Activated CD4-positive, alpha-beta memory T cell treated with anti-CD3 and anti-CD28 coated beads, Interleukin-2, amount 10 ng/mL, durations not matched to agents 7 days and 5 days (primary cell): ENCODE results near the gene INPPL1. TPM values are rescaled to one million over a fixed set of nuclear protein-coding genes. Genes with fewer than 3 reads are reported as not detected.
A peak's percentile ranks its signal among the peaks of the same experiment; 100 is the strongest.

Source experiments
- CTCF ChIA-PET: fragments of 350-600 bp; sonication (Branson Sonifier 250); formaldehyde crosslinking; loops from one replicate; lab custom pipeline; 2021; ENCODE audit warnings: antibody characterized with exemption, inconsistent platforms; lab: Charles Lee
- POLR2A ChIA-PET: fragments of 350-600 bp; sonication (Branson Sonifier 250); formaldehyde crosslinking; loops from one replicate; lab custom pipeline; 2021; ENCODE audit warnings: antibody characterized with exemption; lab: Charles Lee
- DNase-seq: peaks from one replicate; pipeline ENCODE4 v3.0.0-alpha.2; 2020
- H3K27ac Mint-ChIP-seq: one replicate; pipeline ENCODE4 v1.8.0; 2021; ENCODE audit warnings: mild to moderate bottlenecking, mixed read lengths
- H3K27me3 Mint-ChIP-seq: one replicate; pipeline ENCODE4 v1.8.0; 2021; ENCODE audit warnings: mixed read lengths
- H3K36me3 Mint-ChIP-seq: one replicate; pipeline ENCODE4 v1.8.0; 2021; ENCODE audit warnings: low read depth, mixed read lengths
- H3K4me1 Mint-ChIP-seq: one replicate; pipeline ENCODE4 v1.8.0; 2021; ENCODE audit warnings: mixed read lengths
- H3K4me3 Mint-ChIP-seq: one replicate; pipeline ENCODE4 v1.8.0; 2021; ENCODE audit warnings: mild to moderate bottlenecking, mixed read lengths
- H3K9me3 Mint-ChIP-seq: one replicate; pipeline ENCODE4 v1.8.0; 2021; ENCODE audit warnings: mixed read lengths
- total RNA-seq, 2 experiments: library from RNA; stranded (reverse); gene quantifications; one replicate each; pipeline ENCODE4 v1.2.3, GENCODE V29; 2021

The INPPL1 gene
- total RNA-seq, 2 experiments from 2014 or later, result 138 to 153 TPM

DNA sequence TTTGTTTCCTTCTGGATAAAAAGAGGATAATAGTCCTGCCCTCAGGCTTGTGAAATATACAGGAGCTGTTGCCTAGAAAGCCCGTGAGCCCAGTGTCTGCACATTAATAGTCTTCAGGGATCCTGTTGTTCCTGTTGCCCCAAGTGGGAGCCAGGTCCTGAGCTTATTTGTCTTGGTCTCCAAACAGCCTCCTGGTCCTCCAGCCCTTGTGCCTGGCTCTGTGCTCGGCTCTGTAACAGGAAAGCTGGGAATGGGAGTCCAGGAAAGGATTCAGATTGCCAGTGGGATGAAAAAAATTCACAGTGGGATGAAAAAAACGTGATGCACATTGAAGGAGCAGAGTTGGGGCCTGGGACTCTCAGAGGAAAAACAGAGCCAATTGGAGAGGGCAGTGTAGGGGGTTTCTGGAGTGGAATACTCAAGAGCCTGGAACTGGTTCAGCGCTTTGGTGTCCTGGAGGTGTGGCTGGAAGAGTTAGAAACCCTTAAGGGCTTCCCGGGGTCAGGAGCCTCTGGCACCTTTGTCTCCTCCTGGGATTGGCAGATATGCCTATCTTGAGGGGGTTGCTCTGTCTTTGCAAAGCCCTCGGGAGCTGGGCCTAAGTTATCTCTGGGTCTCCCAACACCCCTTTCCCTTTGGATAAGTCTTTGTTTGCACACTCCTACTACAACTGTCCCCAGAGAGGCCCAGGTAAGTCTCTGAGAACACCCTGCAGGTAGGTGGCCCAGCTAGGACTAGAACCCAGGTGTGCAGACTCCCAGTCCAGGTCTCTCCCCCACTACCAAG lies 2.3 kb upstream of the INPPL1 start:
- peak overlapping the region; percentile 82 for H3K27ac Mint-ChIP-seq
- no peak for DNase-seq
- peak overlapping the region; percentile 87 for H3K4me3 Mint-ChIP-seq
- H3K36me3 Mint-ChIP-seq, result peaks cover 5% of the 10 kb centered on the region
- peaks cover 39% of the 10 kb centered on the region for H3K4me1 Mint-ChIP-seq
- peaks cover 11% of the 10 kb centered on the region for H3K27me3 Mint-ChIP-seq
- H3K9me3 Mint-ChIP-seq, result no peaks in the 10 kb centered on the region
- ChIA-PET CTCF (interaction anchor here (0.9 to 2.4 kb wide), 10 partner anchors 14 to 208 kb away, joined by 3 to 13 read pairs (median 6); partner anchors contain the start of gene ANAPC15), POLR2A (interaction anchor here (1.0 to 2.6 kb wide), 5 partner anchors 14 to 294 kb away, joined by 3 to 18 read pairs (median 8); partner anchors contain the start of genes ANAPC15, RNF121 and XNDC1N)

DNA sequence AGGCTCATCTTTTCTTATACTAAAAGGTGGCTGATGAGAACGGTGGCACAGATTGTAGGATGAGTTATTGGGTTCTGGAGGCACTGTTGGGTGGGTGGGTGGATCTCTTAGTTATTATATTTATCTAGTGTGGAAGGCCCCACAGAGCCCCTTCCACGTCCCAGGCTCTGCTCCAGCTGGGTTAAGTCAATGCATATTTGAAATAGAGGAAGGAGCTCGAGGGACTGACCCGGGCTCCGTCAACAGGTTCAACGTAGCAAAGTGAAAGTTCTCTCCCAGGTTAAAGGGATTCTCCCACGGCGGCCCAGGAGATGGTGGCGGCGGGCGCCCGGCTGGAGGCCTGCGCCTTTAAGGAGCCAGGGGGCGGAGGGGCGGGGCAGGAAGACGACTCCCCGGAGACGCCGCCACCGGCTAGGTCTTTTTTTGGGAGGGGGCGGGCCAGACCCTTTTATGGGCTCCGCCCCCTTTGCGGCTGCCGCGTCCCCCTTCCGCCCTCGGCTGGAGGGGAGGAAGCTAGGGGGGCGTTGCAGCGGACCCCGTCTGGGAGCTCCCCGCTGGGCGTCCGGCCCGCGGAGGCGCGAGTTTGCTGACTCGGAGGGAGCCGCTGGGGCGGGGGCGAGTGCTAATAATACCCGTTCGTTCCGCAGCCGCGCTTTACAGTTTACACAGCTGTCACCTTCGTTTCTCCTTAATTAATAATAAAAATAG lies 1.5 kb upstream of the INPPL1 start:
- POLR2A ChIA-PET, result interaction anchor here (0.7 to 2.6 kb wide), 10 partner anchors 12 to 1160 kb away, joined by 3 to 18 read pairs (median 6); partner anchors contain the start of genes ANAPC15, RNF121 and XNDC1N
- Mint-ChIP-seq H3K4me3 (peak overlapping the region; percentile 87), H3K9me3 (no peaks in the 10 kb centered on the region), H3K4me1 (peaks cover 34% of the 10 kb centered on the region), H3K27me3 (peaks cover 7% of the 10 kb centered on the region), H3K27ac (peak overlapping the region; percentile 82), H3K36me3 (peaks cover 5% of the 10 kb centered on the region)
- CTCF ChIA-PET, result interaction anchor here (0.6 to 2.4 kb wide), 16 partner anchors 14 to 295 kb away, joined by 3 to 13 read pairs (median 5); partner anchors contain the start of genes ANAPC15, RNF121 and XNDC1N
- DNase-seq, result peak; percentile 96

DNA sequence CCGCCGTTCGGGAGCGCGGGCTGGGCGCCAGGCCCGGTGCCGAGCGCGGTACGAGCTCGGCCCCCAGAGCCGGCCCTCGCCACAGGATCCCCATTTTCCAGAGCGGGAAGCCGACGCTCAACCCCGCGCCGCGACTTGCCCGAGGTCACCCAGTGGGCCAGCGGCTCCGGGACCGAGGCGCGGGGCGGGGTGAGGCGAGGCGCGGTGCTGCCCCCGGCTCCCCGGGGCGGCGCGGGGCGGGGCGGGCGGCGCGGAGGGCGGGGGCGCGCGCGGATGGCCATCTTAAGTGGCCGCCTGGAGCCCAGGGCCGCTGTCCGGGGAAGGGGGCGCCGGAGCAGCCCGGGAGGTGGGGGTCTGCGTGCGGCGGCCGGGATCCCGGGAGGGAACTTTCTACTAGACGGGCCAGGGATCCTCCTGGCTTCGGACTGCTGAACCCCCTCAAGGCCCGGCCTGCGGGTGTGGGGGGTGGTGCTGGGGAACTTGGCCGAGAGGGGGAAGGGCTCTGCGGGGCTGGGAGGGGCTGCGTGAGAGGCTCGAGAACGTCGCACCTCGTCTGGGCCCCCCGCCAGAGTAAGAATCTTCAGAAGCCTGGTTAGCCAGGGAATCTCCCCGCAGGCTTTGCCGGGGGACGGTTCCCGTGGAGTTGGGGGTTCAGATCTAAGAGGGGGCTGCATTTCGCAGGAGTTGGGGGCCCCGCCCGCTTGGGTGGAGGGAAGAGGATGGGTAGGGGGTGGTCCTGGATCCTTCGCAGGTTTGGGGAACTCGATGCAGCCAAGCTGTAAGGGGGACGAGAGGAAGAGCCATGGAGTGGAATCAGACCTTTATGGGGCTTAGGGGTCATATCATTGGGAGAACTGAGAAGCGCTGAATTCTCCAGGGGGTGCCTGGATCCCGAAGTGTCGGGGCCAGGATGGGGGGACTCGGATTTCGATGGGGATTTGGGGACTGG lies 678 bp upstream of the INPPL1 start:
- H3K4me3 Mint-ChIP-seq, result peak overlapping the region; percentile 98
- peaks cover 1% of the 10 kb centered on the region for H3K27me3 Mint-ChIP-seq
- peak; percentile 75 for DNase-seq
- ChIA-PET POLR2A (interaction anchor here (0.7 to 2.6 kb wide), 16 partner anchors 12 to 1159 kb away, joined by 3 to 18 read pairs (median 4); partner anchors contain the start of genes ANAPC15, RNF121 and XNDC1N), CTCF (interaction anchor here (0.8 to 3.2 kb wide), 17 partner anchors 13 to 295 kb away, joined by 3 to 14 read pairs (median 6); partner anchors contain the start of genes ANAPC15, RNF121 and XNDC1N)
- H3K27ac Mint-ChIP-seq, result peak overlapping the region; percentile 92
- peaks cover 10% of the 10 kb centered on the region for H3K36me3 Mint-ChIP-seq
- H3K9me3 Mint-ChIP-seq, result no peaks in the 10 kb centered on the region
- peaks cover 26% of the 10 kb centered on the region for H3K4me1 Mint-ChIP-seq

DNA sequence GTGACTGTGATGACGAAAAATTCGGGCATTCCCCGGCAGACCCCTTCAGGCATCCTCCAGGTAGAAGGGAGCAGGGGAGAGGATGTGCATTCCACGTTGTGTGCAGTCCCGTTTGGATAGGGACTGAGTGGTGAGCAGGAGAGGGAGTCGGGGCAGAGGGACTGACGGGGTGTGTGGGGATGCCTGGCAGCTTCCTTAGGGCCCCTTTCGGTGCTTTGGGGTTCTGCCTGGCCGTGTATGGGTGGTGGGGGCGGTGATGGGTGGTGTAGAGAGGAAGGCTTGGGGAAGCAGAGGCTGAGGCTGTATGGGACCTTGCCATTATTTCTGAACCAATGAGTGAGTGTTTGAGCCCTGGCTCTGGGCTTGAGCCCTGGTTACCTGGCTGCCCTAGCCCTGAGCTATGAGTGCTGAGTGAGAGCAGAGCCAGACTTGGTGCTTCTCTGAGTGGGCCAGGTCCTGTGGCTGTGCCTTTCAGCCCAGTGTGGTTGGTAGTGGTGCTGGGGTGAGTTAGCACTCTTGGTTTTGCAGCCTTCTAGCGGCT lies 914 bp downstream of the INPPL1 start:
- H3K27me3 Mint-ChIP-seq, result no peaks in the 10 kb centered on the region
- POLR2A ChIA-PET, result interaction anchor here (1.0 to 2.6 kb wide), 13 partner anchors 10 to 208 kb away, joined by 3 to 9 read pairs (median 4); partner anchors contain the start of gene ANAPC15
- CTCF ChIA-PET, result interaction anchor here (0.6 to 3.2 kb wide), 4 partner anchors 12 to 206 kb away, joined by 3 to 14 read pairs (median 6); no protein-coding TSS in a partner anchor
- peaks cover 19% of the 10 kb centered on the region for H3K36me3 Mint-ChIP-seq
- H3K4me1 Mint-ChIP-seq, result peaks cover 25% of the 10 kb centered on the region
- H3K9me3 Mint-ChIP-seq, result no peaks in the 10 kb centered on the region
- H3K27ac Mint-ChIP-seq, result peak overlapping the region; percentile 82
- peak; percentile 45 for DNase-seq
- peak overlapping the region; percentile 79 for H3K4me3 Mint-ChIP-seq

DNA sequence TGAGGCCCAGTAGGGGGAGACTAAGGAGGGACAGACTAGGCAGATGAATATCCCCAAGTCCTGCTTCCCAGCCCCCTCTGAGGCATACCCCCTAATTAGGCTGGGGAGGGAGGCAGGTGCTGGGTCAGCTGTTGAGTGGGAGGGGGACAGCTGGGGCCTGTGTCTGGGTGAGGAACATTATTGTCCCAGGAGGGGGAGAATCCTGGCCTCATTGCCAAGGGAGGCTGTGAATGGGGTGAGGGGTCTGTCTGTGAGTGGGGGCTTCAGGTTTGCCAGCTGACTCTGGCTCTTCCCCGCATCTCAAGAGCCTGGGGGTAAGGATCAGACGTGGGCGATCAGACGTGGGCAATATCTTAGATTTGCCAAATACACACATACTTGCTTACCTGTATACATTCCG lies 2.1 kb downstream of the INPPL1 start:
- CTCF ChIA-PET, result interaction anchor here (3.2 kb wide), 1 partner anchor 11 kb away, joined by 14 read pairs; no protein-coding TSS in a partner anchor
- Mint-ChIP-seq H3K36me3 (peaks cover 26% of the 10 kb centered on the region), H3K4me1 (peaks cover 25% of the 10 kb centered on the region), H3K27ac (no peak overlapping the region), H3K27me3 (no peaks in the 10 kb centered on the region), H3K4me3 (no peak overlapping the region), H3K9me3 (no peaks in the 10 kb centered on the region)
- DNase-seq, result peak; percentile 11
- POLR2A ChIA-PET, result no interaction called here

DNA sequence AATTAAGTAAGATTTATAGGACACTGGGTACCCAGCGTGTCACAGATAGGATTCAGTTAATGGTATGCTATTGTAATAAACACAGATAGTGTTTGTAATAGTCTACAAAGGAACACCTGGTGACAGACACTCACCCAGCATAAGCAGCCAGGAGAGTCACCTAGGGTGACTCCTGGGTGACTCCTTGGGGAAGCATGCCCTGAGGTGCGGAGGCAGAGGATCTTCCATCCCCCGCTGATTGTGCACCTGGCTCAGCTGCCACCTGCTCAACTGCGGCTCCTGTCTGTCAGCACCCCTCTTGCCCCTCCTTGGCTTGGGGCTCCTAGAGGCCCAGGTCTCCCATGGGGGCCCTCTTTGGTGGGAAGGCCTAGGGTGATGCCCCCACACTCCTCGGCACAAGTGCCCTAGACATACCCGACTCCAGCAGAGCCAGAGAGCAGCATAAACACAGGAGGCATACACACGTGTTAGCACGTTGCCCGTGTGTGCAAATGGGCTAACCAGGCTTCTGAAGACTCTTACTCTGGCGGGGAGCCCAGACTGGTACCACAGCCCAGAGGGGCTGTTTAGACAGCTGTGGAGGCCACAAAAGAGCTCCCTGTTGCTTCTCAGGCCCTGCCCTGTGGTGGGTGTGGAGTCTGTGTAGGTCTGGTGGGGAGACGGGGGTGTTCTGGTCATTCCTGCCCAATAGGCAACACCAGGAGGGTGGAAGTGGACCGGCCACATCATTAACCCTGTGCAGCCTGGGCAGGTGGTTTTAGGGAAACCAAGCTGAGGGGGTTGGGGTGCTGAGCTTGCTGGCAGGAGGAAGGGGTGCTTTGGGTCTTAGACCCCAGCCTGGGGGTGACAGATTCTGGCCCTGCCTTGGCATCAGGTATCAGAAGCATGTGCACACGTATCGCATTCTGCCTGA lies 3.0 kb downstream of the INPPL1 start:
- H3K9me3 Mint-ChIP-seq, result no peaks in the 10 kb centered on the region
- ChIA-PET POLR2A (interaction anchor here (1.3 kb wide), 1 partner anchor 9 kb away, joined by 3 read pairs; no protein-coding TSS in a partner anchor), CTCF (interaction anchor here (1.0 to 3.2 kb wide), 2 partner anchors 10 to 249 kb away, joined by 3 to 14 read pairs; no protein-coding TSS in a partner anchor)
- no peak overlapping the region for H3K4me3 Mint-ChIP-seq
- H3K36me3 Mint-ChIP-seq, result peaks cover 33% of the 10 kb centered on the region
- H3K27ac Mint-ChIP-seq, result no peak overlapping the region
- H3K27me3 Mint-ChIP-seq, result no peaks in the 10 kb centered on the region
- peak; percentile 9 for DNase-seq
- H3K4me1 Mint-ChIP-seq, result peaks cover 18% of the 10 kb centered on the region

DNA sequence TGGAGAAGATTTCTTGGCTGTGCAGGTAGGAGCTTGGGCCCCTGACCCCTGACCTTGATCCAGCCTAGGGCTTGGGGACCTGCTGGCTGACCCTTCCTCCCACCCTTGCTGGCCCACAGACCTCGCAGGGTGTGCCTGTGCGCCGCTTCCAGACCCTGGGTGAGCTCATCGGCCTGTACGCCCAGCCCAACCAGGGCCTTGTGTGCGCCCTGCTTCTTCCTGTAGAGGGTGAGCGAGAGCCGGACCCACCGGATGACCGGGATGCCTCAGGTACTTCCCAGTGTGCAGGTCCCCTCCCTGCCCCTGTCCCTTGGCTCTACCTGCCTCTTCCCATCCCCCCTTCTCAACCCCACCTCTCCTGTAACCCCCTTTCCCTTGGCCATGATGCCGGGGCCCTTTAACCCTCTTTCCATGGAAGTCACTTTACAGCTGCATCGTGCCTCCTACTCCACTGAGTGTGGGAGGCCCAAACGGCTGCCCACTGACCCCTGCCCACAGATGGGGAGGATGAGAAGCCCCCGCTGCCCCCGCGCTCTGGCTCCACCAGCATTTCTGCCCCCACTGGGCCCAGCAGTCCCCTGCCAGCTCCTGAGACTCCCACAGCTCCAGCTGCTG lies 3.8 kb downstream of the INPPL1 start:
- Mint-ChIP-seq H3K27me3 (no peaks in the 10 kb centered on the region), H3K27ac (no peak overlapping the region), H3K4me3 (no peak overlapping the region), H3K9me3 (no peaks in the 10 kb centered on the region), H3K4me1 (peaks cover 13% of the 10 kb centered on the region), H3K36me3 (peaks cover 35% of the 10 kb centered on the region)
- DNase-seq, result peak; percentile 7
- CTCF ChIA-PET, result interaction anchor here (1.0 kb wide), 1 partner anchor 250 kb away, joined by 3 read pairs; no protein-coding TSS in a partner anchor
- POLR2A ChIA-PET, result interaction anchor here (1.3 kb wide), 1 partner anchor 8 kb away, joined by 3 read pairs; no protein-coding TSS in a partner anchor

DNA sequence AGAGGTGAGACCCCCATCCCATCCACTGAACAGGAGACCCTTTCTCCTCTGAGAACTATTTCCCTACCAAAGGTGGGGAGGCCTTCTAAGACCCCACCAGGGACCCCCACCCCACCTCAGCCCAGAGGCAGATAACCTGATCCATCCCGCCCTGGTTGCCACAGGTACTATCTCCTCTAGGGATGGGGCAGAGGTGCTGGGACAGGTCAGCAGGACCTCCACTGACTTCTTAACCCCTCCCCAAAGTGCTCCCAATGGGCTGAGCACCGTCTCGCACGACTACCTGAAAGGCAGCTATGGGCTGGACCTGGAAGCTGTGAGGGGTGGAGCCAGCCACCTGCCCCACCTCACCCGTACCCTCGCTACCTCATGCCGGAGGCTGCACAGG lies 4.3 kb downstream of the INPPL1 start:
- ChIA-PET CTCF (interaction anchor here (1.3 kb wide), 1 partner anchor 9 kb away, joined by 3 read pairs; no protein-coding TSS in a partner anchor), POLR2A (interaction anchor here (1.3 kb wide), 1 partner anchor 7 kb away, joined by 3 read pairs; no protein-coding TSS in a partner anchor)
- H3K4me1 Mint-ChIP-seq, result peaks cover 13% of the 10 kb centered on the region
- peaks cover 39% of the 10 kb centered on the region for H3K36me3 Mint-ChIP-seq
- no peak overlapping the region for H3K4me3 Mint-ChIP-seq
- no peaks in the 10 kb centered on the region for H3K27me3 Mint-ChIP-seq
- no peak overlapping the region for H3K27ac Mint-ChIP-seq
- H3K9me3 Mint-ChIP-seq, result no peaks in the 10 kb centered on the region
- DNase-seq, result peak; percentile 13

DNA sequence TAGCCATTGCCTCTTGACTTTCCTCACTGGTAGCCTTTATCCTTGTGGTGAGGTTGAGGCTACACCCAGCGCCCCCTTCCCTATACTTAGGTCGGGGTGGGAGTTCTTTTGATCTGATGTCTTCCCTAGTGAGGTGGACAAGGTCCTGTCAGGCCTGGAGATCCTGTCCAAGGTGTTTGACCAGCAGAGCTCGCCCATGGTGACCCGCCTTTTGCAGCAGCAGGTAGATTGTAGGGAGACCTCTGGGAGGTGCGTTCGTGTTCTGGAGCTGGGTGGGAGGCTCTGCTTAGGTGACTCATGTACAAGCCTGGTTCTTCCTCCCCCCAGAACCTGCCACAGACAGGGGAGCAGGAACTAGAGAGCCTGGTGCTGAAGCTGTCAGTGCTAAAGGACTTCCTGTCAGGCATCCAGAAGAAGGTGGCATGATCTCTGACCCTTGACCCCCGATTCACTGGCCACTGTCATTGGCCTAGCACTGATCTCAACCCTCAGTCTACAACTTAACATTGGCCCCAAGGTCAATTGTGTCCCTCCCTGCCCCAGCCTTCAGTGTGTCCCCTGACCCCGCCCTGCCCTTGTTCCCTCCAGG lies 4.9 kb downstream of the INPPL1 start:
- ChIA-PET POLR2A (interaction anchor here (0.9 kb wide), 1 partner anchor 127 kb away, joined by 3 read pairs; no protein-coding TSS in a partner anchor), CTCF (interaction anchor here (1.3 kb wide), 1 partner anchor 9 kb away, joined by 3 read pairs; no protein-coding TSS in a partner anchor)
- Mint-ChIP-seq H3K9me3 (no peaks in the 10 kb centered on the region), H3K4me3 (no peak overlapping the region), H3K27ac (no peak overlapping the region), H3K27me3 (no peaks in the 10 kb centered on the region), H3K36me3 (peaks cover 40% of the 10 kb centered on the region), H3K4me1 (peaks cover 13% of the 10 kb centered on the region)
- DNase-seq, result peak; percentile 15
